OCI-LY3 (cell line): ENCODE data around the gene SBK2.

Experiments
- H2AFZ ChIP-seq: fragments of 200-600, 300-600 bp; shearing (Covaris generic); 2 replicates; pipeline ENCODE4 v1.6.0; 2014; ENCODE audit warnings: antibody characterized with exemption, low read depth, low read length
- H3K27ac ChIP-seq: fragments of 200-600, 300-600 bp; sonication (generic); 2 replicates; pipeline ENCODE4 v1.5.1; 2014; ENCODE audit warnings: mild to moderate bottlenecking, low read length, moderate library complexity, mixed read lengths
- H3K27me3 ChIP-seq: fragments of 200-600, 300-600 bp; sonication (generic); 2 replicates; pipeline ENCODE4 v1.6.1; 2014; ENCODE audit warnings: low read depth, low read length, mixed read lengths
- H3K36me3 ChIP-seq: fragments of 200-600, 300-600 bp; sonication (generic); replicated peaks from 2 replicates; pipeline ENCODE3; 2014; ENCODE audit warnings: low read depth, low read length, mixed read lengths
- H3K4me1 ChIP-seq: fragments of 300-600, 200-600 bp; sonication (generic); 2 replicates; pipeline ENCODE4 v1.6.1; 2014; ENCODE audit warnings: low read length, mixed read lengths
- H3K4me2 ChIP-seq: fragments of 200-600, 300-600 bp; sonication (generic); 2 replicates; pipeline ENCODE4 v1.6.1; 2014; ENCODE audit warnings: low read length, mixed read lengths
- H3K4me3 ChIP-seq: fragments of 300-600, 200-600 bp; sonication (generic); 2 replicates; pipeline ENCODE4 v1.5.1; 2014; ENCODE audit warnings: antibody characterized with exemption, mild to moderate bottlenecking, low read length, moderate library complexity
- H3K79me2 ChIP-seq: fragments of 300-600, 200-600 bp; shearing (Covaris generic); 2 replicates; pipeline ENCODE4 v1.6.1; 2014; ENCODE audit warnings: mild to moderate bottlenecking, low read length, mixed read lengths
- H3K9ac ChIP-seq: fragments of 300-600, 200-600 bp; shearing (Covaris generic); 2 replicates; pipeline ENCODE4 v1.6.0; 2014; ENCODE audit warnings: mild to moderate bottlenecking, low read length, moderate library complexity
- H3K9me3 ChIP-seq: fragments of 200-600, 300-600 bp; shearing (Covaris generic); 2 replicates; pipeline ENCODE4 v1.6.1; 2014; ENCODE audit warnings: low read length, mixed read lengths; ENCODE audit not compliant: insufficient read depth
- H4K20me1 ChIP-seq: fragments of 200-600, 300-600 bp; sonication (generic); 2 replicates; pipeline ENCODE4 v1.6.1; 2016; ENCODE audit warnings: low read length, mixed read lengths; ENCODE audit not compliant: insufficient read depth
- CTCF ChIP-seq: fragments of 200-600, 300-600 bp; sonication (generic); IDR thresholded peaks from 2 replicates; pipeline ENCODE4 v1.5.1; 2014; ENCODE audit warnings: antibody characterized with exemption, low read length, low read depth
- EZH2phosphoT487 ChIP-seq: fragments of 200-600 bp; shearing (Covaris generic); IDR thresholded peaks from 2 replicates; pipeline ENCODE4 v1.6.1; 2018; ENCODE audit warnings: antibody characterized with exemption, mixed run types, low read depth

SBK2 gene

GRCh38 chr19:55486971-55487923, 49.7 kb downstream of the SBK2 start:
- Histone ChIP-seq H3K4me3 (no peak overlapping the region), H3K4me2 (no peak overlapping the region), H2AFZ (no peak overlapping the region), H3K4me1 (peaks cover 14% of the 10 kb centered on the region), H3K9me3 (no peaks in the 10 kb centered on the region), H3K27me3 (no peaks in the 10 kb centered on the region), H3K9ac (no peak overlapping the region), H3K27ac (no peak overlapping the region), H3K79me2 (peaks cover 10% of the 10 kb centered on the region; the same call in 1 of the 2 replicates), H3K36me3 (peaks cover 5% of the 10 kb centered on the region), H4K20me1 (no peaks in the 10 kb centered on the region)
- TF ChIP-seq EZH2phosphoT487 (no peak), CTCF (no peak)

- peaks cover 14% of the 10 kb centered on the region for H3K4me1 ChIP-seq
- no peak overlapping the region for H3K27ac ChIP-seq
- H3K79me2 ChIP-seq = peaks cover 10% of the 10 kb centered on the region; the same call in 1 of the 2 replicates
- H4K20me1 ChIP-seq = no peaks in the 10 kb centered on the region
- peak overlapping the region; percentile 86 for H3K4me3 ChIP-seq
- TF ChIP-seq EZH2phosphoT487 (no peak), CTCF (no peak)
- H2AFZ ChIP-seq = no peak overlapping the region
- H3K9me3 ChIP-seq = no peaks in the 10 kb centered on the region
- peak overlapping the region; percentile 62 for H3K4me2 ChIP-seq
- H3K27me3 ChIP-seq = no peaks in the 10 kb centered on the region
- peaks cover 5% of the 10 kb centered on the region for H3K36me3 ChIP-seq
- H3K9ac ChIP-seq = peak overlapping the region; percentile 91; the same call in 1 of the 2 replicates
Observed at GRCh38 chr19:55486043-55486970, 50.6 kb downstream of the SBK2 start.

- H3K4me1 ChIP-seq = peaks cover 14% of the 10 kb centered on the region
- peak overlapping the region; percentile 91 for H3K9ac ChIP-seq
Observed at GRCh38 chr19:55485439-55486011, 51.4 kb downstream of the SBK2 start.

More at GRCh38 chr19:55485439-55486011, 51.4 kb downstream of the SBK2 start:
- Histone ChIP-seq H3K9me3 (no peaks in the 10 kb centered on the region), H4K20me1 (no peaks in the 10 kb centered on the region), H2AFZ (peak overlapping the region; percentile 68), H3K4me3 (peak overlapping the region; percentile 86), H3K36me3 (peaks cover 5% of the 10 kb centered on the region), H3K27me3 (no peaks in the 10 kb centered on the region), H3K4me2 (peak overlapping the region; percentile 62), H3K27ac (peak overlapping the region; percentile 54), H3K79me2 (peaks cover 10% of the 10 kb centered on the region; the same call in 1 of the 2 replicates)
- TF ChIP-seq EZH2phosphoT487 (no peak), CTCF (no peak; the same call in 1 of the 2 replicates)
